Measurements from ENCODE around the gene GPR158. TPM values are rescaled to one million over a fixed set of nuclear protein-coding genes. Genes with fewer than 3 reads are reported as not detected.

GPR158 gene
- total and polyA plus RNA-seq, 2 of the 8 experiments (the other 6 are each of a cell fraction or from before 2014, with no cell fraction given), result 0.14 to 0.78 TPM

DNA sequence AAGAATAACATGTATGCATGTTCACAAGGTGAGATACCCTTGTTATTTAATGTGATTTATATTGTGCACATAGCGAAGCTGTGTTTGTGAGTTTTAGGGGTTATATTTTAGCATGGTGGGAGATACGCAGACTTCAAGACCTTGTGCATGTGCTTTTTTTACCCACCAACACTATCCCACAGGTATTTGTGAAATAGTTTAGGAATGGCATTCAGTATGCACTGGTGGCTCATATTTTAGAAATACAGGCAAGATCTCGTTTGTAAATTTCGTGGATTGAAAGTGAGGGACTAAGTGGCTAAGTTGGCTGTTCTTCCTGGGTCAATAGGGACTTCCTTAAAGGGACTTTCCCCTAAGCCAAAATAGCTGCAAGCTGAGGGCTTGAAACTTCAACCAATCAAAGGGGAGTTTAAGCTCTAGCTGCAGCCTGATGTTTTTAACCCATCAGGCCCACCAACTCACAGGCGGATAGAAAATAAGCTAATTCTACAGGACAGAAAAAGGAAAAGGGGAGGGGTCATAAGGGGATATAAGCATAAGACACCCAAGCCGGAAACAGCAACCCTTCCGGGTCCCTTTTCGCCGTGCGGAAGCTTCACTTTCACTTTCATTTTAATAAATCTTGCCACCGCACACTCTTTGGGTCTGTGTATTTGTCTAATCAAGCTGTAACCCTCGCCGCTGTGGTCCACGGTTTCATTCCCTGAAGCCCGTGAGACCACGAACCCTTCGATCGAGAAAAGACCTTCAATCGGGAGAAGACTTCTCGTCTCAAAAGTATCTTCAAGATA lies 291.0 kb downstream of the GPR158 start:
- no peaks in the 10 kb centered on the region for H4K20me1 ChIP-seq (replicated peaks in 1 of 2; ENCODE audit: control insufficient read depth in 1 of 2, insufficient read depth in 2 of 2, low read length in 2 of 2)
- H3K36me3 ChIP-seq (ENCODE audit: control insufficient read depth in 2 of 4, insufficient read depth in 4 of 4, low read length in 3 of 4), result no peaks in the 10 kb centered on the region
- no peak overlapping the region for H2AFZ ChIP-seq (ENCODE audit: low read length)
- no peak overlapping the region for H3K4ac ChIP-seq (replicated peaks; ENCODE audit: insufficient read length, low read depth, low read length)
- H2BK12ac ChIP-seq (ENCODE audit: low read depth, low read length), result no peak overlapping the region
- ChIA-PET CTCF (ENCODE audit: partially characterized antibody) (no interaction called here), POLR2A (ENCODE audit: partially characterized antibody) (no interaction called here)
- no peak overlapping the region for H3K4me3 ChIP-seq (ENCODE audit: extremely low read depth in 1 of 4, insufficient read depth in 2 of 4, low read depth in 3 of 4, low read length in 4 of 4)
- H2BK15ac ChIP-seq (ENCODE audit: low read length), result no peak overlapping the region
- no peak overlapping the region for H2BK120ac ChIP-seq (replicated peaks; ENCODE audit: low read depth, low read length)
- FAIRE-seq, result no peak
- H3K27me3 ChIP-seq (replicated peaks in 1 of 4; ENCODE audit: control insufficient read depth in 3 of 4, extremely low read depth in 1 of 4, insufficient read depth in 3 of 4, low read length in 3 of 4), result peaks cover 0 to 1% (median 0%) of the 10 kb centered on the region in 4 experiments; a peak in 1 of 7 replicates
- H3K9ac ChIP-seq (replicated peaks in 1 of 4; ENCODE audit: extremely low read depth in 1 of 4, low read depth in 3 of 4, low read length in 3 of 4), result no peak overlapping the region
- no peak overlapping the region for H2BK5ac ChIP-seq (ENCODE audit: low read depth, low read length)
- no peak overlapping the region for H2BK20ac ChIP-seq (ENCODE audit: low read length)
- H3K23ac ChIP-seq (ENCODE audit: insufficient read length), result no peak overlapping the region
- WGBS, 2 experiments (ENCODE audit: extremely low coverage in 1 of 2, insufficient coverage in 1 of 2, insufficient read length in 1 of 2, insufficient replicate concordance in 2 of 2, low coverage in 1 of 2, low lambda C conversion rate in 2 of 2, missing lambda C conversion rate in 1 of 2), result 87% methylated on average over 20 of the region's 20 CpGs; no CpG with 5 or more reads in 1 of the 2 experiments
- DNase-seq (ENCODE audit: low read depth in 1 of 2, low spot score in 2 of 2), result no peak
- no peak overlapping the region for H4K8ac ChIP-seq (ENCODE audit: extremely low read depth, insufficient read depth, low read length)
- H4K5ac ChIP-seq (ENCODE audit: insufficient read length, low read depth, low read length), result no peak overlapping the region
- no peaks in the 10 kb centered on the region for H3K9me3 ChIP-seq (ENCODE audit: insufficient read depth in 2 of 2, low read depth in 1 of 2, low read length in 1 of 2)
- H3K4me1 ChIP-seq (replicated peaks in 1 of 4; ENCODE audit: control insufficient read depth in 3 of 4, insufficient read depth in 4 of 4, low read length in 3 of 4), result peaks cover 3 to 14% (median 5%) of the 10 kb centered on the region in 4 experiments; a peak in 3 of 7 replicates
- H3K14ac ChIP-seq (ENCODE audit: insufficient read length), result no peak overlapping the region
- H3K27ac ChIP-seq (ENCODE audit: low read depth, low read length), result no peak overlapping the region
- no peaks in the 10 kb centered on the region for H3K79me1 ChIP-seq (ENCODE audit: low read depth, low read length)
- H3K4me2 ChIP-seq (ENCODE audit: insufficient read depth in 1 of 2, low read depth in 2 of 2, low read length in 2 of 2), result no peak overlapping the region
- H3K23me2 ChIP-seq (ENCODE audit: low read depth, low read length), result no peaks in the 10 kb centered on the region
- no peak overlapping the region for H3K18ac ChIP-seq (ENCODE audit: extremely low read depth, low read length)
- no peak overlapping the region for H2AK5ac ChIP-seq (ENCODE audit: low read depth, low read length)
- no peaks in the 10 kb centered on the region for H3K79me2 ChIP-seq (ENCODE audit: control insufficient read depth in 1 of 2, insufficient read depth in 2 of 2, low read length in 2 of 2)
- H4K91ac ChIP-seq (replicated peaks; ENCODE audit: insufficient read length, low read length), result no peak overlapping the region
- no peak overlapping the region for H3K56ac ChIP-seq (replicated peaks; ENCODE audit: insufficient read length, low read depth, low read length)
- TF ChIP-seq CTBP2 (IDR thresholded peaks at IDR 0.05; ENCODE audit: borderline replicate concordance, insufficient read depth, insufficient read length, low read length), result no peak
- no peak for TF ChIP-seq JUN (IDR thresholded peaks at IDR 0.05; ENCODE audit: low read depth, low read length)
- no peak for TF ChIP-seq POLR2AphosphoS5 (IDR thresholded peaks at IDR 0.05; ENCODE audit: low read depth, low read length)
- no peak for TF ChIP-seq PHF8 (conservative IDR thresholded peaks at IDR 0.05; ENCODE audit: low read depth, low read length)
- TF ChIP-seq HDAC6 (IDR thresholded peaks at IDR 0.05; ENCODE audit: low read depth, low read length), result no peak
- TF ChIP-seq TAF1 (IDR thresholded peaks at IDR 0.05; ENCODE audit: low read depth, low read length), result no peak
- TF ChIP-seq SIN3A (conservative IDR thresholded peaks at IDR 0.05 in 1 of 2, IDR thresholded peaks at IDR 0.05 in 1 of 2; ENCODE audit: low read depth in 1 of 2, low read length in 2 of 2), result no peak
- no peak for TF ChIP-seq KDM4A (IDR thresholded peaks at IDR 0.05; ENCODE audit: low read depth, low read length, severe bottlenecking)
- TF ChIP-seq SP2 (IDR thresholded peaks at IDR 0.05; ENCODE audit: low read length), result no peak
- no peak for TF ChIP-seq RBBP5 (IDR thresholded peaks at IDR 0.05; ENCODE audit: borderline replicate concordance, low read depth, low read length)
- no peak for TF ChIP-seq RXRA (IDR thresholded peaks at IDR 0.05; ENCODE audit: insufficient read depth, low read depth, low read length)
- TF ChIP-seq CBX8 (IDR thresholded peaks at IDR 0.05; ENCODE audit: borderline replicate concordance, low read depth, low read length), result no peak
- TF ChIP-seq, protein P1, sequence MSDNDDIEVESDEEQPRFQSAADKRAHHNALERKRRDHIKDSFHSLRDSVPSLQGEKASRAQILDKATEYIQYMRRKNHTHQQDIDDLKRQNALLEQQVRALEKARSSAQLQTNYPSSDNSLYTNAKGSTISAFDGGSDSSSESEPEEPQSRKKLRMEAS (IDR thresholded peaks at IDR 0.05), result no peak
